Measurements from ENCODE around the gene ACOT2. TPM values are rescaled to one million over a fixed set of nuclear protein-coding genes. Genes with fewer than 3 reads are reported as not detected.
"Not testable (repeated sequence)": the region's sequence is repeated elsewhere in the genome, so short reads cannot be mapped to it uniquely, and the experiment has no call there.

The ACOT2 gene
- 9.4 and 16.3 TPM in 2 replicates for total RNA-seq

GRCh38 chr14:73569185-73569958 lies at the start of gene ACOT2:
Gene ACOT2, plus strand, starts transcription at chr14:73569213. Its CDS starts 28 bp downstream, at chr14:73569241.
- peak; percentile 89 to 90 for DNase-seq (ENCODE audit: low read depth in 2 of 2)

GRCh38 chr14:73521229-73521628 lies 47.8 kb upstream of the ACOT2 start:
- DNase-seq (ENCODE audit: low read depth in 2 of 2) = no peak

- DNase-seq (ENCODE audit: low read depth in 2 of 2) = no peak
Observed at GRCh38 chr14:73524493-73524892, 44.5 kb upstream of the ACOT2 start.

- DNase-seq (ENCODE audit: low read depth in 2 of 2) = no peak
Observed at GRCh38 chr14:73526036-73526984, 42.7 kb upstream of the ACOT2 start.

GRCh38 chr14:73529356-73529755 lies 39.7 kb upstream of the ACOT2 start:
- not testable (repeated sequence) for DNase-seq (ENCODE audit: low read depth in 2 of 2)

- DNase-seq (ENCODE audit: low read depth in 2 of 2) = not testable (repeated sequence)
Observed at GRCh38 chr14:73531971-73532370, 37.0 kb upstream of the ACOT2 start.

GRCh38 chr14:73537244-73538045 lies 31.6 kb upstream of the ACOT2 start:
- peak; percentile 16 to 64 for DNase-seq (ENCODE audit: low read depth in 2 of 2)

- peak; percentile 10 to 51 for DNase-seq (ENCODE audit: low read depth in 2 of 2)
Observed at GRCh38 chr14:73539017-73539416, 30.0 kb upstream of the ACOT2 start.

- not testable (repeated sequence) for DNase-seq (ENCODE audit: low read depth in 2 of 2)
Observed at GRCh38 chr14:73542961-73543360, 26.1 kb upstream of the ACOT2 start.

GRCh38 chr14:73545353-73545752 lies 23.7 kb upstream of the ACOT2 start:
- DNase-seq (ENCODE audit: low read depth in 2 of 2) = not testable (repeated sequence)

GRCh38 chr14:73549097-73549496 lies 19.9 kb upstream of the ACOT2 start:
- DNase-seq (ENCODE audit: low read depth in 2 of 2) = not testable (repeated sequence)

GRCh38 chr14:73549889-73550524 lies 19.0 kb upstream of the ACOT2 start:
- not testable (repeated sequence) for DNase-seq (ENCODE audit: low read depth in 2 of 2)

- no peak for DNase-seq (ENCODE audit: low read depth in 2 of 2)
Observed at GRCh38 chr14:73553845-73554244, 15.2 kb upstream of the ACOT2 start.

- DNase-seq (ENCODE audit: low read depth in 2 of 2) = not testable (repeated sequence)
Observed at GRCh38 chr14:73557201-73557600, 11.8 kb upstream of the ACOT2 start.

GRCh38 chr14:73558238-73558637 lies 10.8 kb upstream of the ACOT2 start:
- DNase-seq (ENCODE audit: low read depth in 2 of 2) = not testable (repeated sequence)

- DNase-seq (ENCODE audit: low read depth in 2 of 2) = not testable (repeated sequence)
Observed at GRCh38 chr14:73562256-73562655, 6.8 kb upstream of the ACOT2 start.

- DNase-seq (ENCODE audit: low read depth in 2 of 2) = not testable (repeated sequence)
Observed at GRCh38 chr14:73562696-73563095, 6.3 kb upstream of the ACOT2 start.

GRCh38 chr14:73566431-73566830 lies 2.6 kb upstream of the ACOT2 start:
- not testable (repeated sequence) for DNase-seq (ENCODE audit: low read depth in 2 of 2)

GRCh38 chr14:73566935-73567334 lies 2.1 kb upstream of the ACOT2 start:
- not testable (repeated sequence) for DNase-seq (ENCODE audit: low read depth in 2 of 2)

GRCh38 chr14:73567358-73567757 lies 1.7 kb upstream of the ACOT2 start:
- DNase-seq (ENCODE audit: low read depth in 2 of 2) = no peak
